ENCODE measurements around the gene MYL9.
"Not testable (repeated sequence)": the region's sequence is repeated elsewhere in the genome, so short reads cannot be mapped to it uniquely, and the experiment has no call there.

Gene MYL9

DNA sequence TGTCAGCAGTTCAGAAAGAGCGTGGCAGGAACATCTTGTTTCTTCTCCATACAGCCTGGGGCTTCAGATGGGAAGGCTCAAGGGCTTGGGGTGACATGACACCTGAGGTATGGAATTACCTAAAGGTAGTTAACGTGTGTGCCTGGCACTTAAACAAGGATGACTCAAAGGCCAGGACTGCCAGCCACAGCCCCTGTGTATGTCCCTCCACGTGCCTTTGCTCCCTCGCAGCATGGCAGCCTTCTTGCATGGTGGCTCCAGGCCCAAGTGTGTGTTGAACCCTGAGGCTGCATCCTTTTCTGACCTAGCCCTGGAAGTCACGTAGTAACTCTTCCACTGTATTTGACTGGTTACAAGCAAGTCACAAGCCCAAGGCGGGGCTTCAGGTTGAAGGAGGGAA lies 33.6 kb upstream of the MYL9 start:
- TF ChIP-seq, protein P1, sequence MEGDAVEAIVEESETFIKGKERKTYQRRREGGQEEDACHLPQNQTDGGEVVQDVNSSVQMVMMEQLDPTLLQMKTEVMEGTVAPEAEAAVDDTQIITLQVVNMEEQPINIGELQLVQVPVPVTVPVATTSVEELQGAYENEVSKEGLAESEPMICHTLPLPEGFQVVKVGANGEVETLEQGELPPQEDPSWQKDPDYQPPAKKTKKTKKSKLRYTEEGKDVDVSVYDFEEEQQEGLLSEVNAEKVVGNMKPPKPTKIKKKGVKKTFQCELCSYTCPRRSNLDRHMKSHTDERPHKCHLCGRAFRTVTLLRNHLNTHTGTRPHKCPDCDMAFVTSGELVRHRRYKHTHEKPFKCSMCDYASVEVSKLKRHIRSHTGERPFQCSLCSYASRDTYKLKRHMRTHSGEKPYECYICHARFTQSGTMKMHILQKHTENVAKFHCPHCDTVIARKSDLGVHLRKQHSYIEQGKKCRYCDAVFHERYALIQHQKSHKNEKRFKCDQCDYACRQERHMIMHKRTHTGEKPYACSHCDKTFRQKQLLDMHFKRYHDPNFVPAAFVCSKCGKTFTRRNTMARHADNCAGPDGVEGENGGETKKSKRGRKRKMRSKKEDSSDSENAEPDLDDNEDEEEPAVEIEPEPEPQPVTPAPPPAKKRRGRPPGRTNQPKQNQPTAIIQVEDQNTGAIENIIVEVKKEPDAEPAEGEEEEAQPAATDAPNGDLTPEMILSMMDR (IDR thresholded peaks at IDR 0.05; ENCODE audit: low read depth, low read length) = no peak
- no peak for DNase-seq (ENCODE audit: extremely low read depth, low read depth)

DNA sequence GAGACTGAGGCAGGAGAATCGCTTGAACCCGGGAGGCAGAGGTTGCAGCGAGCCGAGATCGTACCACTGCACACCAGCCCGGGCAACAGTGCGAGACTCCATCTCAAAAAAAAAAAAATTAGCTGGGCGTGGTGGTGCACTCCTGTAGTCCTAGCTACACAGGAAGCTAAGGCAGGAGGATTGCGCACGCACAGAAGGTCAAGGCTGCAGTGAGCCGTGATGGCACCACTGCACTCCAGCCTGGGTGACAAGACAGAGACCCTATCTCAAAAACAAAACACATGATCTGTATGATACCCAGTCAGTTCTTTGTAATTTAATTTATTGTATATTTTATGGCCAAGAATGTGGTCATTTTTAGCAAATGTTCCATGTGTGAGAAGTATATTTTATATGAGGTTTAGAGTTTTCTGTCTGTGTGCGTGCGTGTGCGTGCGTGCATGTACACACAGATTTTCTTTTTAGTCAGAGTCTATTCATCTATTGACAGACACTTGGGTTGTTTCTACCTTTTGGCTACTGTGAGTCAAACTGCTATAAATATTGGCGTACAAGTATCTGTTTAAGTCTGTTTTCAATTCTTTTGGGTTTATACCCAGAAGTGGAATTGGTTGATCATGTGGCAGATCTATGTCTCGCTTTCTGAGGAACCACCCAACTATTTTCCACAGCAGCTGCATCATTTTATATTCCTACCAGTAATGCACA lies 22.2 kb upstream of the MYL9 start:
- DNase-seq (ENCODE audit: extremely low read depth, low read depth) = no peak
- TF ChIP-seq, protein P1 (IDR thresholded peaks at IDR 0.05; ENCODE audit: low read depth, low read length) = no peak

DNA sequence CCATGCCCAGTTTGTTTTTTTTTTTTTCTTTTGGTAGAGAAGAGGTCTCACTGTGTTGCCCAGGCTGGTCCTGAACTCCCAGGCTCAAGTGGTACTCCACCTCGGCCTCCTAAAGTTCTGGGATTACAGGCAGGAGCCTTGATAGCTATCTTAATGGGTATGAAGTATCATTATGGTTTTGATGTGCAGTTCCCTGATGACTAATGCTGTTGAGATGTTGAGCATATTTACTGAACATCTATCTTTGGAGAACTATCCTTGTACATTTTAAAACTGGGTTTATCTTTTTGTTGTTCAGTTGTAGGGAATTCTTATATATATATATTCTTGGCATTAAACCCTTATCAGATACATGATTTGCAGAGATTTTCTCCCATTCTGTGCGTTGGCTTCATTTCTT lies 21.4 kb upstream of the MYL9 start:
- no peak for DNase-seq (ENCODE audit: extremely low read depth, low read depth)
- TF ChIP-seq, protein P1 (IDR thresholded peaks at IDR 0.05; ENCODE audit: low read depth, low read length) = no peak

DNA sequence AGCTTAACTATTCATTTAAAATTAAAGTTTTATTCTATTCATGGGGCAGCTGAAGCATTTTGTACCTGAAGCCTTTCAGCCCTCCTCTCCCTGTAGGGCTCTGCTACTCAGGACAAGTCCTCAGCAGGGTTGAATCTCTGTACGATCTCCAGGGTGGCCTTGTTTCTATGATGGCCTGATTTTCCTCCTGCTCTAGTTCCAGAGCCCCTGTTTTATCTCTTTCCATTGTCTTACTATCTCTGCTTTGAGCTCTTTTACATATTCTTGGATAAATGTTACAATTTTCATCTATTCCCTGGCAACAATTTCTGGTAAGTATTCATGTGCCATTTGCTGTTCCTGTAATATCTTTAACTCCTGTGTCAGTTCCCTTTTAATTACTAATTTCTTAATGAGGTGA lies 19.8 kb upstream of the MYL9 start:
- TF ChIP-seq, protein P1 (IDR thresholded peaks at IDR 0.05; ENCODE audit: low read depth, low read length) = no peak
- no peak for DNase-seq (ENCODE audit: extremely low read depth, low read depth)

DNA sequence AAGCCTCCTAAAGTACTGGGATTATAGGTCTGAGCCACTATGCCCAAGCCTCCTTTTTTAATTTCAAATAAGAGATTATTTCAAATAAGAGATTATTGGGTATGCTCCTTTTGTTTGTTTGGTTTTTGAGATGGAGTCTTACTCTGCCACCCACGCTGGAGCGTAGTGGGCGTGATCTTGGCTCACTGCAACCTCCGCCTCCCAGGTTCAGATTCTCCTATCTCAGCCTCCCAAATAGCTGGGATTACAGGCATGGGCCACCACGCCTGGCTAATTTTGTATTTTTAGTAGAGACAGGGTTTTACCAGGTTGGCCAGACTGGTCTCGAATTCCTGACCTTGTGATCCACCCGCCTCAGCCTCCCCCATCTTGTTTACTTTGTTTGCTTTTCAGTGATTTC lies 18.9 kb upstream of the MYL9 start:
- DNase-seq (ENCODE audit: extremely low read depth, low read depth) = not testable (repeated sequence)

DNA sequence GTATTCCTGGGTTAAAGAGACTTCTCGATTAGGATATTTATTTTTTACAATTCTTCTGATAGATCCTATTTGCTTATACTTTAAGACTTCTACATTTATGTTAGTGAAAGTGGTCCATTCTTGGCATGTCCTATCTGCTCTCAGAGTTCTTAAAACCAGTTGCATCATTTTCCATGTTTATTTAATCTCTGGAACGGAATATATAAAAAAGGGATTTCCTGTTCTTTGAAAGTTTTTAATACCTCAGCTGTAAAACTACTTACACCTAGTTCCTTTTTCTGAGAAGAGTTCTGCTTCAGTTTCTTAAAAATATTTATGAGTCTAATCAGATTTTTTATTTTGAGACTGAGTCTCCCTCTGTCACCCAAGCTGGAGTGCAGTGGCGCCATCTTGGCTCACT lies 18.0 kb upstream of the MYL9 start:
- DNase-seq (ENCODE audit: extremely low read depth, low read depth) = no peak
- TF ChIP-seq, protein P1 (IDR thresholded peaks at IDR 0.05; ENCODE audit: low read depth, low read length) = no peak

DNA sequence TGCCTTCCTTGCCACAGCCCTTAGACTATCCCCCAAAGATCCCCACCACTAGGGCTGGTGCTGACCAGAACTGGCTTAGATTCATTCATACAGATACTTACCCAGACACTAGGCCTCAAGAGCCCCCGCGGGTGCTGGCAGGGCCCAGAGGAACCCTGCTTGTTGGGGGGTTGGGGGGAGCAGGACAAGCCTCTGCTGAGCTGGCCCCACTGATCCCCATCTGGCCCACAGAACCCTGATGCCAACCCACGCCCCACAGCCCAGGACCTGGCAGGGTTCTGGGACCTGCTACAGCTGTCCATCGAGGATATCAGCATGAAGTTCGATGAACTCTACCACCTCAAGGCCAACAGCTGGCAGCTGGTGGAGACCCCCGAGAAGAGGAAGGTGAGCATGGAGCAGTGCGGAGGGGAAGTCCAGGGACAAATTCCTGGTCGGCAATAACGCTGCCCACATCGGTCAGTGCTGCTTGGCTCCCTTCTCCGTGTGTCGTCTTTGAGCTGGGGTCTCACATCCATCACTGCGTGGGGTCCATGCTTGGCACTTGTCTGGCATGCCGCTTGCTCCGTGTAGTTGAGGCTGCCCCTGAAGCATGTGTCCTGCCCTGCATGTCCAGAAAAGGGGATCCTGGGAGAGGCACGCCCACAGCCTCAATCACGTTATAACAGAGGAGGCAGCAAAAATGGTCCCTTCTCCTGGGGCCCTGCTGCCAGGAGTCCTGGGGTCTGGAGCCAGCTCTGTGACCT lies 15.5 kb upstream of the MYL9 start:
- no peak for DNase-seq (ENCODE audit: extremely low read depth, low read depth)
- TF ChIP-seq, protein P1 (IDR thresholded peaks at IDR 0.05; ENCODE audit: low read depth, low read length) = no peak
